NOMO-1 (cell line): ENCODE results near the gene MCAM.

Experiments used
- DNase-seq, 2 experiments: peaks; one replicate each; lab custom pipeline; 2025; ENCODE audit not compliant: unreplicated experiment in 2 of 2; lab: John Stamatoyannopoulos, UW

Gene MCAM

DNA sequence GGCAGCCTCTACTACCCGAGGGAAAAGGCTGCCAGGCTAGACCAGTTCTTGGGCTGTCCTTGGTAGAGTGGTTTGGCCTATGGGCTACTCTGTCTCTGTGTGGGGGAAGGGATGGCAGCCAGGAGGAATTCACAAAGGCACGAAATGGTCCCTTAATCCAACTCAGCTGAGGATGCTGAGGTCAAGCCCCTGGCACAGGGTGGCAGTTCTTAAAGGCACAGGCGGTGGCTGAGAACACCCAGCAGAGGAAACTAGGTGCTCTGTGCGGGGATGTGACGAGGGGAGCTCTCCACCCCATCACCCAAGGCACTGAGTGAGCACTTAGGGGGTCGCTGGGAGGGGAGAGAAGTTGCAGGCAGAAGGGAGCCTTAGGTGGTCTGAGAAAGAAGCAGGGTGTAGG, 29.7 kb upstream of the MCAM start, which contains the start of gene MFRP:
Gene MFRP (minus strand): TSS at position 101 of the 400 bp plus-strand sequence. CDS start 192 bp downstream, outside the sequence.
- no peak for DNase-seq

DNA sequence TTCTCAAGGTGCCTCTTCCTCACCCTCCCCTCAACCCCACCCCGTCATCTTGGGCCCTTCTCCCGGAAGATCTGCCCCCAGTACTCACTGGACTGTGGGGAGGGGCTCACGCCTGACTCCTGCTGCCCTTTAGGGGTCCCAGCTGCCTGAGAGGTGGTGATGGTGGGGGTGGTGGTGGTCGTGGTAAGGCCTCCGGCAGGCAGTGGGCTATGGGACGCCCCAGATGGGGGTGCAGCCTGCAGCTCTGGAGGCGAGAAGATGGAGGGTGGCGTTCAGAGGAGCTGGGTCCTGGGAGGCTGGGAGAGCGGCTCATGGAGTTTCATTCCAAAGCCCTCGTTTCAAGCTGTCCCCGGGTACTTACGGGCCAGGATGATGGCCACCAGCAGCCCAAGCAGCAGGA, 28.8 kb upstream of the MCAM start:
- DNase-seq: no peak

DNA sequence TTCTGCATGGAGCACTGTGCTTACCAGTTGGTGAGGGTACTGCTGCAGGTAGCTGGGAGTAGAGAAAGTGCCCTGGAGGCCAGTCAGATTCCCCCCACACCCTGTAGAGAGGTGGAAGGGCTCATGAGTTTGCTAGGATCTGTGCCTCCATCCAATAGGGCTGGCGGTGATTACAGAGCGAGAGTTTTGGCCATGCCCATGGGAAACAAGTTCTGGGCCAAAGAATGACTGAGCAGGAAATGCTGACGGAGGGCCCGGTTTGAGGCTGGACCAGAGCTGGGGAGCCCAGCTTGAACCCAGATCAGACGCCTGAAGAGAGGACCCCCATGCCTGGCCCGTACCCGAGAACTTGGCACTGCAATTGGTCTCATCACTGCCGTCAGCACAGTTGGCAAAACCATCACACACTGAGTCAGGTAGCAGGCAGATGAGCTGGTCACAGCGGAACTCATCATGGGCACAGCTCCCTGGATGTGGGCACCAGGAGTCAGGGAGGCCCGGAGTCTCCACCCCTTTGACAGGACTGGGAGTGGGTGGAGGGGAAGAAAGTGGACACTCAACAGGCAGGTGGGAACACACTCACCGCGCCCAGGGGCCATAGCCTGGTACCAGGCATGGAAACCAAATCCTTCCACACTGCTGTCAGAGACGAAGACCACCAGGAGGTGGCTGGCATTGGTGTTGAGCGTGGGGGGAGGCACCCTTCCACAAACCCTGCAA, 27.5 kb upstream of the MCAM start:
- no peak for DNase-seq

DNA sequence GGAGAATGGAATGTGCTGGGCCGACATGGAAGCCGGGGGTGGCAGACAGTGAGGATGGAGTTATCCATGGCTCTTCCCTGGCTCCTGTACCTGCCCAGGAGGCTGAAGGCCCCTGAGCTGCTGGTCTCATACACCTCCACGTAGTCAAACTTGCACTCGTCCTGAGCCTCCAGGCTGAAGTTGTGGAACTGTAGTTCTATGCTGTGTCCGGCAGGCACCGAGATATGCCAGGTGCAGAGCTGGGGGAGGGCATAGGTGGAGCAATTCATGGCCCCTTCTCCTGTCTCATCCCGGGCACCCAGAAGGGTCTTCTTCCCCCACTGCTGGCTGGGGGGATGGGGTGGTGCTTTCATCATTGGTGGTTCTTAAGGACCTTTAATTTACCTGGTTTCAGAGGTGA, 26.8 kb upstream of the MCAM start:
- DNase-seq: no peak

DNA sequence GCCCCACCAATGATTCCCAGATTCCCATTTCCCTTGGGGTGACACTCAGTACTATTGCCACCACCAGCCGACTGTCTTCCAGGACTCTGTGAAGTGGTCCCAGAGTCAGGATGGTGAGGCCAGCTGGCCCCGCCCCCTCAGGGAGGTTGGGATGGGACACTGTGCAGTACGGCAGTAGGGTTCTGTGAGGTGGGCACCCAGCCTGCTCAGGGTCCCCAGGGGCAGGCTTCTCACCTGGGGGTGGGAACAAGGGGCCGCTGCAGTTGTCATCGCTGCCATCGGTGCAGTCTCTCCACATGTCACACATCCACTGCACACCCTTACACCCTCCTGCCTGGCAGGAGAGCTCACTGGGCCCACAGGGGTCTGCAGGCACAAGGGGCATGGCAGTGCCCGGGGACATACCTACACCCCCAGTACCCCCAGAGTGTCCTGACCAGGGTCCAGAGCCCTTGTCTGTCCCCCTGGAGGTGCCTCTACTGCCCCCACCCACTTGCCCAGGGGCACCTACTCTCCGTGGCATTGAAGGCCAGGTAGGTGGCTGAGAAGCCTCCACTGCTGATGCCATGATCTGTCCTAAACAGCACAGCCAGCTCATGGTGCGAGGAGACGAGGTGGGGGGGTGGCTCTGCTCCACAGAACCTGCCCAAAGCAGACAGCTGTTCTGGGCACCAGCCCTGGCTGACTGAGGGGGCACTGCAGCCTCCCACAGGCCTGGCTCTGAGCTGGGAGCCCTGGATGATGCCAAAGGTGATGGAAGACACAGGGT, 25.6 kb upstream of the MCAM start:
- DNase-seq: no peak

DNA sequence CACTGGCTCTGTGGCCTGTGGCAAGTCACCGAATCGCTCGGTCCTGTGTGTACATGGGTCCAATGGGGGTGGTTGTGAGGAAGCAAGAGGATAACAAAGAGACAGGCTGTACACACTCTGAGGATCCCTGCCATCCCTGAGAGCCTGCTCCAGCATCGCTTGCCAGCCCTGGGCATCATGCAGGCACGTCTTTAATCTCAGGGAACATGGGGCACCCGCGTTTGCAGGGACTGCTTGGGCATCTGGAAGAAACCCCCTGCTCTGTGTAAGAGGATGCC, 25.0 kb upstream of the MCAM start:
- no peak for DNase-seq

DNA sequence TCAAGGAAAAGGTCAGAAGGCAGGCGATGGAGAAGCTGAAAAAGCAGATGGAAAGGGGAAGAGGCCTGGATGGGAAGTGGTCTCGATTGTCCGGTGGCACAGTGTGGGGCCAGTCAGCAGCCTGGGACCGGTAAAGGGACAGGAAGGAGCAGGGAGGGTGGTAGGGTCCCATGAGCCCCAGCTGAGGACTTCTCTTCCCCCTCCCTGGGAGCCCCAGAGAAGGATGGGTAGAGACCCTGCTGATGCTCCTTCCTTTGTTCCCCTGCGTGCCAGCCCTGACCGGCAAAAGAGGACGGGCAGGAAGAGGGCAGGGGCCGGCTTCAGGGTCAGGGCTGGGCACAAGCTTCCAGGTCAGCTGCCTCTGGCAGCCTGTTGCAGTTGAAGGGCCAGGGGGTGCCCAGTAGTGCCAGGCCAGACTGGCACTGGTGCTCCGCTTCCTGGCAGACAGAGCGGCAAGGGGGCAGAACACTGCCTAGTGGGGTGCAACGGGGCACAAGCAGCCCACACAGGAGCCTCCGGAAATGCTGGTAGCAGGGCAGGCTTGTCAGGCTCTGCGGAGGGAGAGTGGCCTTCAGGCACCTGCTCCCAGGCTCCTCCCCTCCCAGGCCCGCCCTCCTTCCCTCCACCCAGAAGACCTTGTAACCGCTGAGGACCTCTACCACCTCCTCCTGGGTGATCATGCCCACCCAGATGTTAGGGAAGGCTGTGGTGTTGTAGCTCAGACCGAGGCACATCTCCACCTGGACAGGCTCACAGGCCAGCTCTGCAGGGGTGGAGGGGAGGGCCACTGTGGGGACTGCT, 24.5 kb upstream of the MCAM start:
- DNase-seq: no peak

DNA sequence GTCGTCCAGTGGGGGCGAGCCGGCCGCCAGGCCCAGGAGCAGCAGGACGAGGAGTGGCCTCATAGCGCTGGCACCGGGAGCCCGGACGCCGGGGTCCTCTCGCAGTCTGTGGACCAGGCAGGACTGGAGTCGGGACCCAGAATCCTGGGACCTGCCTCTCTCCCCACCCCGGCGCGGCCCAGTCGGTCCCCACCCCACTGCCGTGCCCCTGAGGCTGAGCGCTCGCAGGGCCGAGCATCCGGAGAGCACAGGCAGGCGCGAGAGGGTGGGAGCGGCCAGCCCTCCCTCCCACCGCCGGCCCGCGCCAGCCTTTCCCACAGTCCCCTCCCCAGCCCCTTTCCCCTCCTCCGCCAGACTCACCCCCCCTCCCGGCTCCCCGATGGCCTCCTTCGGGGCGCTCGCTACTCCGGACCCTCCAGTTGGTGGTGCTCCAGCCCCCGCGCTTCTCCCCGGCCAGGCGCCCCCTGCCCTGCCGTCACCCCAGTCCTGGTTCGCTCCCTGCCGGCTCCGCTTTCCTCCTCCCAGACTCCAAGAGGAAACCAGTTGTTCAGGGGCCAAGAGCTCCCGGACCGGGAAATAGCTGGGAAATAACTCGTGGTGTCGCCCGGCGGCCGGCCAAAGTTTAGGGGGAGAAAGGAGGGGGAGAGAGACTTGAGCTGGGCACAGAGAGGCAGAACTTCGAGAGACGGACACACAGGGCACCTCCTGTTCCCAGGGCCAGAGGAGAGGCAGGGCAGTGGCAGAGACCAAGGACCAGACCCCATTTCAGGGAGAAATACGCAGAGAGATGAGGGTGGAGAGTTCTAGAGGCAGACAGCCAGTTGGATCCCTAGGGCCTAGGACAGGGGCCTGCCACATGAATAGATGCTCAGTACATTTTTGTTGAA, 23.6 kb upstream of the MCAM start, which contains the start of gene C1QTNF5:
Gene C1QTNF5 (minus strand): TSS at position 549 of the 887 bp plus-strand sequence. CDS start 486 bp downstream, at position 63.
- no peak for DNase-seq

DNA sequence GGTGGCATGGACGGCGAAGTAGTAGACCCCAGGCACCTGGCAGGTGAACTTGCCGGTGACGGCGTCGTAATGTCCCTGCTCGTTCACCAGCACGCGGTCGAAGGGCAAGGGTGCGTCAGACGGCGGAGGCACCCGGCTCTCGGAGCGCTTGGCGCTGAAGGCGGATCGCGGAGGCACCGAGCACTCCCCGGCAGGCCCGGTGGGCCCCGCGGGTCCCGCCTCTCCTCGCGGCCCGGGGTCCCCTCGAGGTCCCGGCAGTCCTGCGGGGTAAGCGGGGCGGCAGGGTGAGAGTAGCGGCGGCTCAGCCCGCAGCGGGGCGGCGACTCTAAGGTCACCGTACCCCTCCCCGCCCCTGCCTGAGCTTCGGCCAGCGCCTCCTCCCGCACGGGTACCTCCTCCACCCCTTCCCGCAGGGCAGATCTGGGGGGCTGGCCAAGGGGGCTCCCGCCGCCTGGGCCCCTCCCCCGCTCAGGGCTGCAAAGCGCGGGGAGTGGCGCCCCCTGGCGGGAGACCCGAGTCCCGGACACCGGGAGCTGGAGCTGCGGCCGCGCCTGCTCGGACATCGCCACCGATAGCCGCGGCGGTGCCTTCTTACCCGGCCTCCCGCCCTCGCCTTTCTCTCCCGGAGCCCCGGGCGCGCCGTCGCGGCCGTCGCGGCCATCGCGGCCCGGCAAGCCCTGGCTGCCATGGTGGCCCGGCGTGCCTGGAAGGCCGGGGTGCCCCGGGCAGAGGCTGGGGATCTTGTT, 22.8 kb upstream of the MCAM start:
- no peak for DNase-seq

DNA sequence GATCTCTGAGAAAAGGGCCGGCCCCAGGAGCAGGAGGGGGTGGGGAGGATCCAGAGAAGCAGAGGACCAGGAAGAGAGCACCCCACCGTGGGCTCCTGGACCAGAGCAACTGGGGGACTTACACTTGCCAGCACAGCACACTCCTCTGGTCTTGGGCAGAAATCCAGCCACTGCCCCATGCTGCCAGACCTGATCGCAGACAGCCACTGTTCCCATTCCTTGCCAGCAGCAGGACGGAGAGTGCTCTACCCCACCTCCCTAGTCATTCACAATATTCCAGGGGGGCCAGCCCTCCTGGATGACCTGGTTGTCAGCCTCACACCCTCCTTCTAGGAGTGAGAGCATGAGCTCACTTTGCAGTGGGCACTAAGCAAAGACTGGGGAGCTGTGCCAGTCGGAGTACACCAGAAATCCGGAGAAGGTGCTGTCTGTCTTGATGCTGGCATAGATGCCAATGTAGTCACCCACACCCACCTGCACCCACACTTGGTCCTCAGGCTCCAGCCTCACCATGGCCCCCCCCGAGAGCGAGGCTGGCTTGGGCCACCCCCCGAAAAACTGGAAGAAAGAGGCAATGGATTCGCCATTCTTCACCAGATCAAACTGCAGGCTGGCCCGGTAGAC, 22.1 kb upstream of the MCAM start:
- no peak for DNase-seq

DNA sequence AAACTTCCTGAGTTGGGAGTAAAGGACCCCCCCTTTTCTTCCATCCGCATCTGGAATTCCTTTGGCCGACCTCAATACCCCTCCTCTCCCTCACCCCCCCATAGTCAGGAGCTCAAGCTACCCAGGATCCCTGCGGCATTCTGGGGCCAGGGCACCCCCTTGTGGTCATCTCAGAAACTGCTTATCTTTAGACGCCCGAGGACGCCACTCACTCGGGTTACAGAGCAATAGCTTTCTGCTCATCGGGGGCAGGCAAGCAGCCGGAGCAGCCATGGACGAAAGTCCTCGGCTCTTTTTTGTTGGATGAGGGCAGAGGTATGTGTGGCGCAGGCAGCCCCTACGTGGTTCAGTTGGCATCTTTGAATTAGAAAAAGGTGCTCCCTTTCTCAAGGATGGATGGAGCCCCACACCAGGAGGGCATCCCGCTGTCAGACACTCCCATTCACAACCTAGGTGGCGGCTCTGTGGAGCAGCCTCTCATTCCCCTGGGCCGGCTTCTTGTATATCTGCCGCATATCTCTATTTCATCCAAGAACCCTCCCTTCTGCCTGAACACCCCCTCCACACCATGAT, 21.5 kb upstream of the MCAM start:
- DNase-seq: peak; percentile 45 to 53

DNA sequence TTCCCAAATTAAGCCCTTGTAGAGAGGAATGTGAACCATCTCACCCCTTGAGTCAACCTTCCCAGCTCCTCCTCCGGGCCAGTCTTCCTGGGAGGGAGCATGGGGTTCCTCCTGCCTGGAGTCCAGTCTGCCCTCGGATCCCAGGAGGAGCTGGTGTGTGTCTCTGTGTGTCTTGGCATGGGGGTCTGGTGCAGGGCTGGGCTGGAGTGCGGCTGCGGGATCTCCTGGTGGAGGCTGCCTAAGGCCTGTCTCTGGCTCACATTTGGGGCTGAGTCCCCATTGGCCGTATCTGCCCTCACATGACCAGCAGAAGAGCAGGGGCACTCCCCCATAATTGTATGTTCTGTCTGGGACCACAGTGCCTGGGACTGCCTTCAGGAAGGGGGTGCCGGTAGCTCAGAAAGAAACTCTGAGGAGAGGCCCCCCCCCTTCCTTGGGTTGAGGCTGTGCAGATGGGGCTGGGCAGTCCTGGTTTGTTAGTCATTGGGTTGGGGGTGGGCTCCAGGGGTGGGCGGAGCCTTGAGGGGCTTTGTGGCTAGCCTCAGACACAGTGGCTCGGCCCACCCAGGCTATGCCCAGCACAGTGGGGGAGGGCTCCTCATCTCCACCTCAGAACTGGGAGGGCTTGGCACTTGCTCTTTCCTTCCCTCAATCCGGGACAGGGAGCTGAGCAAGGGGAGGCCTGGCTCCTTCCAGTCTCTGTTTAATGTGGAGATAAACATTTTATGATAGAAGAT, 20.8 kb upstream of the MCAM start:
- DNase-seq: no peak

DNA sequence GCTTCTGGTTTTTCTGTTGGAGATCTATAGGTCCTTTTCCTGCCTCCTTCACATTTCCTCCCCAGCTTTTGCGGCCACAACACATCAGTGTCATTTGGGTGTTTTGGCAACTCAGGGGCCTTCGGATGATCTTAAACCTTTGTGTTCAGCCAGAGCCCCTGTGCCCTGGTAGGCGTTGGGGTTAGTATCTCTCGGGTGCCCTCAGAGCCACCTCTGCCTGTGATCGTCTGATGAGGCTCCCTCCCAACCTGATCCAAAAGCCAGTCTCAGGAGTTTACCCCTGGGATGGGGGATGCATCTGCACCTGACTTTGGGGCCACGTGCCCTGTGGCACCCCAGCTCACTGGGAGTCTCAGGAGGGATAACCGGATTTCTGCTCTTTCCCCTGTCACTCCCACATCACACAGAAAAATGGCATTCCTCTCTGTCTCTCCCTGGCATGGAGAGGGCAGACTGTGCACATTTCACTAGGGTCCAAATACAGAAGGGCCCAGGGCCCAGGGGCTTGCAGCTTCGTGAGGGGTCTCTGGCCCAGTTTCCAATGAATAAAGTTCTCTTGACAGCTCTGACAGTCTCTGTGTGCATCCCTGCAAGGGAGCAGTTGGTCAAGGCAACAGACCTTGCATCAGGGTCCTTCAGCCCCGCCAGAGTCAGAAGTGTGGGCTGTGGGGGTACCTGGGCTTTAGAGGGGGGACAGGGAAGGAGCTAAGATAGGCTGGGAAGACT, 20.0 kb upstream of the MCAM start:
- no peak for DNase-seq

DNA sequence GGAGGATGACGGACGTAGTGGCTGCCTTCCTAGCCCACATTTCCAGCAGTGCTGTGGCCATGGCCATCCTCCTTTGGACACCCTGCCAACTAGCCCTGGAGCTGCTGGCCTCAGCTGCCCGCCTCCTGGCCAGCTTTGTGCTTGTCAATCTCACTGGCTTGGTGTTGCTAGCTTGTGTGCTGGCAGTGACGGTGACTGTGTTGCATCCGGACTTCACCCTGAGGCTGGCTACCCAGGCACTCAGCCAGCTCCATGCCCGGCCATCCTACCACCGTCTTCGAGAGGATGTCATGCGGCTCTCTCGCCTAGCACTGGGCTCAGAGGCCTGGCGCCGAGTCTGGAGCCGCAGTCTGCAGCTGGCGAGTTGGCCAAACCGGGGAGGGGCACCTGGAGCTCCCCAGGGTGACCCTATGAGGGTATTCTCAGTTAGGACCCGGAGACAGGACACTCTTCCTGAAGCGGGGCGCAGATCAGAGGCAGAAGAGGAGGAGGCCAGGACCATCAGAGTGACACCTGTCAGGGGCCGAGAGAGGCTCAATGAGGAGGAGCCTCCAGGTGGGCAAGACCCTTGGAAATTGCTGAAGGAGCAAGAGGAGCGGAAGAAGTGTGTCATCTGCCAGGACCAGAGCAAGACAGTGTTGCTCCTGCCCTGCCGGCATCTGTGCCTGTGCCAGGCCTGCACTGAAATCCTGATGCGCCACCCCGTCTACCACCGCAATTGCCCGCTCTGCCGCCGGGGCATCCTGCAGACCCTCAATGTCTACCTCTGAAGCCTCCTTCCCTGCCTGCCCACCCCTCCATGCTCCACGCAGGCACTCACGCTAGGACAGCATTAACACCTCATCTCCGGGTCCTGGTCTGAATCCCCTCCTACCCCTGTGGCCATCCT, 19.0 kb upstream of the MCAM start:
- DNase-seq: no peak

DNA sequence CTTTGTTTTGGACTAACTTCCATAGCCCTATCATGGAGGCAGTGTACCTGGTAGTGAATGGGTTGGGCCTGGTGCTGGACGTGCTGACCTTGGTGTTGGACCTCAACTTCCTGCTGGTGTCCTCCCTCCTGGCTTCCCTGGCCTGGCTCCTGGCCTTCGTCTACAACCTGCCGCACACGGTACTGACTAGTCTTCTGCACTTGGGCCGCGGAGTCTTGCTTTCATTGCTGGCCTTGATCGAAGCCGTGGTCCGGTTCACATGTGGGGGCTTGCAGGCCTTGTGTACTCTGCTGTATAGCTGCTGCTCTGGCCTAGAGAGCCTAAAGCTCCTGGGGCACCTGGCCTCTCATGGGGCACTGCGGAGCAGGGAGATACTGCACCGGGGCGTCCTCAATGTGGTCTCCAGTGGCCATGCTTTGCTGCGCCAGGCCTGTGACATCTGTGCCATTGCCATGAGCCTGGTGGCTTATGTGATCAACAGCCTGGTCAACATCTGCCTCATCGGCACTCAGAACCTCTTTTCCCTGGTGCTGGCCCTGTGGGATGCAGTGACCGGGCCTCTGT, 18.2 kb upstream of the MCAM start:
- no peak for DNase-seq

DNA sequence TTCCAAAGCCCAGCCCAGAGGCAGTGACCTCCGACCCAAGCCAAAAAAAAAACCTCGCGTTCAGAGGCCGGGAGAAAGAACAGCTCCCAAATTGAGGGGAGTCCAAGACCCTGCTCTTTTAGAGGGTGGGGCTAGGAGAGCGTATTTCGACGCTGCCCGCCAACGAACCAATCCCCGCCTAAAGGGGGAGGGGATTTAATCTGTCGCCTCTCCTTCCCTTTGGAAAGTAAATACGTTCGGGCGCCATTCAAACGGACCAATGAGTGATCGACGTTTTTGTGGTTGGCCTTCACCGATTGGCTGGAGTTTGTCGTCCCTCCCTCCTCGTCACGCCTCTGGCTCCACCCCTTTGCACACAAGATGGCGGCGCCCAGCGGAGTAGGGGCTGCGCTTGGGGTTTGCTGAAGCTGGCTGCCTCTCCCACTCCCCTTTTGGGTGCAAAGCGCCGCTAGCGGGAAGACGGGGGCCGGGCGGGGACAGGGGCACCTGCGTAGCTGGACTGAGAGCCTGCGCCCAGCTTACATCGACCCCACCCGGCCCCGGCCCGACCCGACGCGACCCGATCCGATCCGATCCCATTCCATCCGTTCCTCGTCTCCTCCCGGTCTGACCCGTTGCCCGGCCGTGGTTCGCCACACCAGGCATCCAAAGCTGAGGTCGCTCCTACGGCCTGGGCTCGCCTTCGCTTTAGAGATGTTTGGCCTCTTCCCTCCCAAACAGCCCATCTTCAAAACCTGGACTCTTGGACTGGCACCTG, 17.4 kb upstream of the MCAM start, which contains the start of gene RNF26:
Gene RNF26 (plus strand): TSS at position 354 of the 757 bp plus-strand sequence. CDS start 596 bp downstream, outside the sequence.
- peak; percentile 97 to 99 for DNase-seq
